HUES6 (cell line): ENCODE data around the gene OR51B2.

Source experiments
- H3K27ac ChIP-seq: 2 replicates; pipeline ENCODE4 v1.7.0; 2013; ENCODE audit warnings: low read depth, mild to moderate bottlenecking, low read length, inconsistent platforms
- H3K27me3 ChIP-seq: 2 replicates; pipeline ENCODE4 v1.6.1; 2013; ENCODE audit warnings: low read length; ENCODE audit not compliant: control insufficient read depth, insufficient read depth
- H3K36me3 ChIP-seq: 2 replicates; pipeline ENCODE4 v1.6.1; 2013; ENCODE audit warnings: low read length; ENCODE audit not compliant: control insufficient read depth, insufficient read depth
- H3K4me1 ChIP-seq: 2 replicates; pipeline ENCODE4 v1.6.1; 2013; ENCODE audit warnings: low read length; ENCODE audit not compliant: control insufficient read depth, insufficient read depth
- H3K4me3 ChIP-seq: 2 replicates; pipeline ENCODE4 v1.5.1; 2013; ENCODE audit warnings: low read depth, low read length
- H3K9ac ChIP-seq: one replicate; pipeline ENCODE4 v1.6.1; 2013; ENCODE audit warnings: mild to moderate bottlenecking, low read length
- H3K9me3 ChIP-seq: 2 replicates; pipeline ENCODE4 v1.6.1; 2013; ENCODE audit warnings: low read depth, low read length; ENCODE audit not compliant: control insufficient read depth, insufficient read depth

OR51B2 gene

GRCh38 chr11:5290106-5290505 lies 34.0 kb downstream of the OR51B2 start:
- no peaks in the 10 kb centered on the region for H3K4me1 ChIP-seq
- no peak overlapping the region for H3K4me3 ChIP-seq
- H3K9me3 ChIP-seq, result no peaks in the 10 kb centered on the region
- no peak overlapping the region for H3K27ac ChIP-seq
- H3K36me3 ChIP-seq, result no peaks in the 10 kb centered on the region
- H3K27me3 ChIP-seq, result no peaks in the 10 kb centered on the region
- H3K9ac ChIP-seq, result no peak overlapping the region

- Histone ChIP-seq H3K27ac (no peak overlapping the region), H3K9ac (no peak overlapping the region), H3K27me3 (no peaks in the 10 kb centered on the region), H3K4me1 (no peaks in the 10 kb centered on the region), H3K4me3 (no peak overlapping the region), H3K36me3 (no peaks in the 10 kb centered on the region), H3K9me3 (no peaks in the 10 kb centered on the region)
Measured at GRCh38 chr11:5289696-5290095, 34.4 kb downstream of the OR51B2 start.

- no peaks in the 10 kb centered on the region for H3K27me3 ChIP-seq
- H3K9ac ChIP-seq, result no peak overlapping the region
- no peak overlapping the region for H3K27ac ChIP-seq
- no peaks in the 10 kb centered on the region for H3K9me3 ChIP-seq
- no peaks in the 10 kb centered on the region for H3K4me1 ChIP-seq
- H3K36me3 ChIP-seq, result no peaks in the 10 kb centered on the region
- no peak overlapping the region for H3K4me3 ChIP-seq
Measured at GRCh38 chr11:5288906-5289550, 35.1 kb downstream of the OR51B2 start.

- Histone ChIP-seq H3K9me3 (no peaks in the 10 kb centered on the region), H3K36me3 (no peaks in the 10 kb centered on the region), H3K9ac (no peak overlapping the region), H3K27ac (no peak overlapping the region), H3K27me3 (no peaks in the 10 kb centered on the region), H3K4me3 (no peak overlapping the region), H3K4me1 (no peaks in the 10 kb centered on the region)
Measured at GRCh38 chr11:5288108-5288905, 35.8 kb downstream of the OR51B2 start.

- no peaks in the 10 kb centered on the region for H3K9me3 ChIP-seq
- H3K27ac ChIP-seq, result no peak overlapping the region
- no peak overlapping the region for H3K4me3 ChIP-seq
- H3K4me1 ChIP-seq, result no peaks in the 10 kb centered on the region
- H3K36me3 ChIP-seq, result no peaks in the 10 kb centered on the region
- no peak overlapping the region for H3K9ac ChIP-seq
- no peaks in the 10 kb centered on the region for H3K27me3 ChIP-seq
Measured at GRCh38 chr11:5286901-5287300, 37.2 kb downstream of the OR51B2 start.

- Histone ChIP-seq H3K4me3 (no peak overlapping the region), H3K9ac (no peak overlapping the region), H3K4me1 (no peaks in the 10 kb centered on the region), H3K27ac (no peak overlapping the region), H3K27me3 (no peaks in the 10 kb centered on the region), H3K36me3 (no peaks in the 10 kb centered on the region), H3K9me3 (no peaks in the 10 kb centered on the region)
Measured at GRCh38 chr11:5286351-5286750, 37.7 kb downstream of the OR51B2 start.

GRCh38 chr11:5285703-5286340 lies 38.3 kb downstream of the OR51B2 start:
- H3K27me3 ChIP-seq, result no peaks in the 10 kb centered on the region
- H3K36me3 ChIP-seq, result no peaks in the 10 kb centered on the region
- H3K4me3 ChIP-seq, result no peak overlapping the region
- H3K9ac ChIP-seq, result no peak overlapping the region
- H3K9me3 ChIP-seq, result no peaks in the 10 kb centered on the region
- H3K27ac ChIP-seq, result no peak overlapping the region
- peaks cover 1% of the 10 kb centered on the region; the same call in 1 of the 2 replicates for H3K4me1 ChIP-seq

GRCh38 chr11:5284637-5285036 lies 39.5 kb downstream of the OR51B2 start:
- Histone ChIP-seq H3K4me3 (no peak overlapping the region), H3K27ac (no peak overlapping the region), H3K36me3 (no peaks in the 10 kb centered on the region)

GRCh38 chr11:5283882-5284281 lies 40.2 kb downstream of the OR51B2 start:
- Histone ChIP-seq H3K27ac (no peak overlapping the region), H3K4me3 (no peak overlapping the region), H3K36me3 (no peaks in the 10 kb centered on the region), H3K27me3 (no peaks in the 10 kb centered on the region), H3K4me1 (peaks cover 5% of the 10 kb centered on the region), H3K9me3 (no peaks in the 10 kb centered on the region), H3K9ac (no peak overlapping the region)

More at GRCh38 chr11:5284637-5285036, 39.5 kb downstream of the OR51B2 start:
- H3K9ac ChIP-seq, result no peak overlapping the region
- peaks cover 5% of the 10 kb centered on the region for H3K4me1 ChIP-seq
- H3K9me3 ChIP-seq, result no peaks in the 10 kb centered on the region
- H3K27me3 ChIP-seq, result no peaks in the 10 kb centered on the region

GRCh38 chr11:5283086-5283485 lies 41.0 kb downstream of the OR51B2 start:
- no peaks in the 10 kb centered on the region for H3K9me3 ChIP-seq
- H3K36me3 ChIP-seq, result no peaks in the 10 kb centered on the region
- H3K27ac ChIP-seq, result no peak overlapping the region
- H3K9ac ChIP-seq, result no peak overlapping the region
- H3K4me3 ChIP-seq, result no peak overlapping the region
- peaks cover 5% of the 10 kb centered on the region for H3K4me1 ChIP-seq
- no peaks in the 10 kb centered on the region for H3K27me3 ChIP-seq

GRCh38 chr11:5282628-5283027 lies 41.5 kb downstream of the OR51B2 start:
- Histone ChIP-seq H3K9ac (no peak overlapping the region), H3K27ac (no peak overlapping the region)

More at GRCh38 chr11:5282628-5283027, 41.5 kb downstream of the OR51B2 start:
- Histone ChIP-seq H3K27me3 (no peaks in the 10 kb centered on the region), H3K4me1 (peaks cover 5% of the 10 kb centered on the region), H3K9me3 (no peaks in the 10 kb centered on the region), H3K36me3 (no peaks in the 10 kb centered on the region), H3K4me3 (no peak overlapping the region)
